AG20443 (cell line): ENCODE measurements around the gene AP1M1.

Experiments
- DNase-seq: peaks from one replicate; pipeline ENCODE4 v3.0.0; 2012; ENCODE audit warnings: low spot score, mixed read lengths

AP1M1 gene

GRCh38 chr19:16207490-16208025 is 9.8 kb downstream of the AP1M1 start:
- DNase-seq, result no peak

GRCh38 chr19:16208064-16208759 is 10.5 kb downstream of the AP1M1 start:
- no peak for DNase-seq

- no peak for DNase-seq
These were observed 11.3 kb downstream of the AP1M1 start for GRCh38 chr19:16208847-16209665.

GRCh38 chr19:16210168-16210567 is 12.5 kb downstream of the AP1M1 start:
- no peak for DNase-seq

GRCh38 chr19:16213076-16213475 is 15.4 kb downstream of the AP1M1 start:
- no peak for DNase-seq

- DNase-seq, result no peak
These were observed 19.3 kb downstream of the AP1M1 start for GRCh38 chr19:16216744-16217670.

GRCh38 chr19:16217716-16218451 is 20.2 kb downstream of the AP1M1 start:
- no peak for DNase-seq

GRCh38 chr19:16218851-16219250 is 21.1 kb downstream of the AP1M1 start:
- no peak for DNase-seq

- DNase-seq, result no peak
These were observed 25.1 kb downstream of the AP1M1 start for GRCh38 chr19:16222806-16223205.

GRCh38 chr19:16223746-16224145 is 26.0 kb downstream of the AP1M1 start:
- no peak for DNase-seq

GRCh38 chr19:16224293-16225045 is 26.8 kb downstream of the AP1M1 start:
- no peak for DNase-seq

GRCh38 chr19:16225279-16226183 is 27.8 kb downstream of the AP1M1 start:
- DNase-seq, result no peak

GRCh38 chr19:16226184-16226591 is 28.5 kb downstream of the AP1M1 start:
- DNase-seq, result no peak

GRCh38 chr19:16226878-16227836 is 29.4 kb downstream of the AP1M1 start:
- DNase-seq, result no peak

- DNase-seq, result peak; percentile 3
These were observed 30.3 kb downstream of the AP1M1 start for GRCh38 chr19:16227837-16228636.

- DNase-seq, result peak; percentile 4
These were observed 31.1 kb downstream of the AP1M1 start for GRCh38 chr19:16228637-16229321.

- peak; percentile 6 for DNase-seq
These were observed 31.6 kb downstream of the AP1M1 start for GRCh38 chr19:16229322-16229641.
